ENCODE data around the gene ATIC. TPM values are rescaled to one million over a fixed set of nuclear protein-coding genes. Genes with fewer than 3 reads are reported as not detected.

The ATIC gene
- polyA plus RNA-seq, 3 donors: 20.8 to 32.3 (median 21.6) TPM

DNA sequence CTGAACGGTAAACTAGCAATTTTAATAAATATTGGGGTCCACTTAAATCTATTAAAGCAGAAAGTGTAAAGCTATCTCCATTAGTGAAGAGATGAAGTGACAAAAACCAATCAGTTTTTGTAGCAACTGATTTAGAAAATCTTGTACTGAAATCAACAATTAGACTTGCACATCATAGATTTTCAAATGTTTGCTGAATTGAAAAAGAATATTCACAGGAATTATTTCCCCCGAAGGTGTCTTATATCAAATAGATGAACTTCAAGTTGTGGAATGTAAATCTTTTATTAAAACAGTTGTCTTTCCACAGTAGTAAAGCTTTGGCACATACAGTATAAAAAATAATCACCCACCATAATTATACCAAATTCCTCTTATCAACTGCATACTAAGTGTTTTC, 48.7 kb downstream of the ATIC start:
- no peaks in the 10 kb centered on the region for H4K20me1 ChIP-seq (ENCODE audit: insufficient read depth, low read length)
- Mint-ChIP-seq H3K36me3 (peaks cover 0 to 16% of the 10 kb centered on the region in 2 donors), H3K27ac (no peak overlapping the region), H3K27me3 (ENCODE audit: low read depth in 3 of 3) (no peaks in the 10 kb centered on the region), H3K4me3 (no peak overlapping the region), H3K9me3 (no peaks in the 10 kb centered on the region), H3K4me1 (no peaks in the 10 kb centered on the region)
- WGBS (ENCODE audit: insufficient coverage): no CpG with 5 or more reads among the region's 2 CpGs
- intact Hi-C loops (cut with micrococcal nuclease): no loop called here
- no peaks in the 10 kb centered on the region for H3K36me3 ChIP-seq (replicated peaks in 1 of 2; ENCODE audit: control insufficient read depth in 1 of 2, insufficient read depth in 2 of 2, low read length in 2 of 2)
- H3K27me3 ChIP-seq (ENCODE audit: control insufficient read depth in 2 of 2, insufficient read depth in 2 of 2, low read length in 2 of 2): no peaks in the 10 kb centered on the region
- H3K4me3 ChIP-seq (replicated peaks in 1 of 3; ENCODE audit: low read depth in 2 of 3, low read length in 3 of 3): no peak overlapping the region
- no peak overlapping the region for H3K4me2 ChIP-seq (replicated peaks; ENCODE audit: extremely low read depth, low read length, poor library complexity, severe bottlenecking)
- H3K9me3 ChIP-seq (replicated peaks in 1 of 2; ENCODE audit: control insufficient read depth in 1 of 2, insufficient read depth in 1 of 2, low read length in 2 of 2): no peaks in the 10 kb centered on the region
- H3K4me1 ChIP-seq (ENCODE audit: control insufficient read depth in 1 of 2, insufficient read depth in 2 of 2, low read length in 2 of 2): no peaks in the 10 kb centered on the region
- TF ChIP-seq, protein P1, sequence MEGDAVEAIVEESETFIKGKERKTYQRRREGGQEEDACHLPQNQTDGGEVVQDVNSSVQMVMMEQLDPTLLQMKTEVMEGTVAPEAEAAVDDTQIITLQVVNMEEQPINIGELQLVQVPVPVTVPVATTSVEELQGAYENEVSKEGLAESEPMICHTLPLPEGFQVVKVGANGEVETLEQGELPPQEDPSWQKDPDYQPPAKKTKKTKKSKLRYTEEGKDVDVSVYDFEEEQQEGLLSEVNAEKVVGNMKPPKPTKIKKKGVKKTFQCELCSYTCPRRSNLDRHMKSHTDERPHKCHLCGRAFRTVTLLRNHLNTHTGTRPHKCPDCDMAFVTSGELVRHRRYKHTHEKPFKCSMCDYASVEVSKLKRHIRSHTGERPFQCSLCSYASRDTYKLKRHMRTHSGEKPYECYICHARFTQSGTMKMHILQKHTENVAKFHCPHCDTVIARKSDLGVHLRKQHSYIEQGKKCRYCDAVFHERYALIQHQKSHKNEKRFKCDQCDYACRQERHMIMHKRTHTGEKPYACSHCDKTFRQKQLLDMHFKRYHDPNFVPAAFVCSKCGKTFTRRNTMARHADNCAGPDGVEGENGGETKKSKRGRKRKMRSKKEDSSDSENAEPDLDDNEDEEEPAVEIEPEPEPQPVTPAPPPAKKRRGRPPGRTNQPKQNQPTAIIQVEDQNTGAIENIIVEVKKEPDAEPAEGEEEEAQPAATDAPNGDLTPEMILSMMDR (IDR thresholded peaks at IDR 0.05): no peak
- no peak overlapping the region for H2AFZ ChIP-seq (ENCODE audit: insufficient read depth, low read depth, low read length, poor library complexity, severe bottlenecking)
- H3K79me2 ChIP-seq (ENCODE audit: insufficient read depth, low read length): no peaks in the 10 kb centered on the region
- H3K27ac ChIP-seq (ENCODE audit: low read depth in 1 of 2, low read length in 2 of 2): no peak overlapping the region
- DNase-seq: no peak
- H3K9ac ChIP-seq (ENCODE audit: insufficient read depth, low read length, poor library complexity, severe bottlenecking): no peak overlapping the region

DNA sequence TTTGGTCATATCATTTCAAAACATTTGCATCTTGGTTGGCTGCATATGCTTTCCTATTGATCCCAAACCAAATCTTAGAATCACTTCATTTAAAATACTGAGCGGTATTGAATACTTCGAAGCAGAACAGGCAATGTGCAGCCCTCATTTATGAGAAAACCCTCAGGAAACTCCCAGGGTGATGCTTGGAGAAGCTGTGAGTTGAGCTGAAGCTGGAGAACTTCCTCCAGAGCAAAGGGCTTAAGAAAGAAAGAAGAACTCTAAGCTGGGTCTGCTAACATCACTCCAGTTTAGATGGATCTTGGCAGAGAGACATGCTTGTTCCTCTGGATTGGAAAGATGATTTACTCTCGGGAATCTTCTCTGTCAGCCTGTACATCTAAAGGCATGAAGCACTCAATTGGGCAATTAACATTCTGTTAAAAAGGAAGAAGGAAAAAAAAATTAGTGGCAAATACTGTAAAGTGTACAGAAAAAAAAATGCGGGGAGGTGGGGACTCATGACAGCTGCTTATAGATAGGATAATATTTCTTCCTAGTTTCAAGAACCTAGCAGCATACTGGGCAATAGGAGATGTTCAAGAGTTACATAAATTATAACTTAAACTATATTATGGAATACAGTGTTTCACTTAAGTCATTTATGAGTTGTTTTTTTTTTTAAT, 49.5 kb downstream of the ATIC start:
- Histone ChIP-seq H2AFZ (ENCODE audit: insufficient read depth, low read depth, low read length, poor library complexity, severe bottlenecking) (no peak overlapping the region), H3K27me3 (ENCODE audit: control insufficient read depth in 2 of 2, insufficient read depth in 2 of 2, low read length in 2 of 2) (no peaks in the 10 kb centered on the region), H3K9ac (ENCODE audit: insufficient read depth, low read length, poor library complexity, severe bottlenecking) (no peak overlapping the region), H3K4me2 (replicated peaks; ENCODE audit: extremely low read depth, low read length, poor library complexity, severe bottlenecking) (no peak overlapping the region), H3K9me3 (replicated peaks in 1 of 2; ENCODE audit: control insufficient read depth in 1 of 2, insufficient read depth in 1 of 2, low read length in 2 of 2) (no peaks in the 10 kb centered on the region), H3K4me3 (replicated peaks in 1 of 3; ENCODE audit: low read depth in 2 of 3, low read length in 3 of 3) (no peak overlapping the region), H3K27ac (ENCODE audit: low read depth in 1 of 2, low read length in 2 of 2) (no peak overlapping the region), H4K20me1 (ENCODE audit: insufficient read depth, low read length) (no peaks in the 10 kb centered on the region), H3K4me1 (ENCODE audit: control insufficient read depth in 1 of 2, insufficient read depth in 2 of 2, low read length in 2 of 2) (no peaks in the 10 kb centered on the region), H3K36me3 (replicated peaks in 1 of 2; ENCODE audit: control insufficient read depth in 1 of 2, insufficient read depth in 2 of 2, low read length in 2 of 2) (no peaks in the 10 kb centered on the region), H3K79me2 (ENCODE audit: insufficient read depth, low read length) (no peaks in the 10 kb centered on the region)
- Mint-ChIP-seq H3K27ac (peak overlapping the region in 1 of 7 donors; percentile 41), H3K27me3 (ENCODE audit: low read depth in 3 of 3) (no peaks in the 10 kb centered on the region), H3K9me3 (no peaks in the 10 kb centered on the region), H3K4me3 (no peak overlapping the region), H3K36me3 (peaks cover 0 to 16% of the 10 kb centered on the region in 2 donors), H3K4me1 (no peaks in the 10 kb centered on the region)
- DNase-seq: no peak
- TF ChIP-seq, protein P1 (IDR thresholded peaks at IDR 0.05): no peak
- no CpG with 5 or more reads among the region's 4 CpGs for WGBS (ENCODE audit: insufficient coverage)
- intact Hi-C loops (cut with micrococcal nuclease): no loop called here
